Fibroblast of villous mesenchyme (primary cell): ENCODE results near the gene FAAH. TPM values are rescaled to one million over a fixed set of nuclear protein-coding genes. Genes with fewer than 3 reads are reported as not detected.
A peak's percentile ranks its signal among the peaks of the same experiment; 100 is the strongest.

ENCODE experiments used
- DNase-seq: peaks from one replicate; pipeline ENCODE4 v3.0.0-alpha.2; 2010; ENCODE audit warnings: low read depth
- H3K4me3 ChIP-seq: 2 replicates; pipeline ENCODE4 v1.5.1; 2011; ENCODE audit warnings: low read depth, mild to moderate bottlenecking, low read length
- CTCF ChIP-seq: IDR thresholded peaks from 2 replicates; pipeline ENCODE4 v1.5.1; 2012; ENCODE audit warnings: low read depth, mild to moderate bottlenecking, low read length; ENCODE audit not compliant: insufficient read depth
- total RNA-seq: library from RNA; depleted of rRNA; stranded (reverse); fragments of >200 nt; gene quantifications from 2 replicates; pipeline ENCODE4 v1.2.3, GENCODE V29; 2012

Gene FAAH
- total RNA-seq, 1 donor: 0.86 TPM

GRCh38 chr1:46411010-46411405 lies 16.9 kb downstream of the FAAH start:
- TF ChIP-seq CTCF: no peak
- H3K4me3 ChIP-seq: no peak overlapping the region
- DNase-seq: no peak

GRCh38 chr1:46411601-46412341 lies 17.7 kb downstream of the FAAH start:
- peak; percentile 42 for TF ChIP-seq CTCF
- no peak for DNase-seq
- no peak overlapping the region for H3K4me3 ChIP-seq

- no peak for DNase-seq
- no peak overlapping the region for H3K4me3 ChIP-seq
- no peak for TF ChIP-seq CTCF
Observed at GRCh38 chr1:46412893-46413595, 18.9 kb downstream of the FAAH start.

GRCh38 chr1:46413596-46413985 lies 19.5 kb downstream of the FAAH start:
- no peak for DNase-seq
- peak; percentile 44 for TF ChIP-seq CTCF
- no peak overlapping the region for H3K4me3 ChIP-seq

GRCh38 chr1:46415514-46415913 lies 21.4 kb downstream of the FAAH start:
- no peak for TF ChIP-seq CTCF
- no peak for DNase-seq

GRCh38 chr1:46418976-46419375 lies 24.9 kb downstream of the FAAH start:
- no peak for DNase-seq
- no peak overlapping the region for H3K4me3 ChIP-seq
- TF ChIP-seq CTCF: no peak

More at GRCh38 chr1:46415514-46415913, 21.4 kb downstream of the FAAH start:
- H3K4me3 ChIP-seq: no peak overlapping the region
